Activated effector memory CD4-positive, alpha-beta T cell treated with Interleukin-2 at 50 U/mL for 16 hours (primary cell): ENCODE measurements around the gene FUT7.

Experiments used
- DNase-seq: peaks from one replicate; pipeline ENCODE4 v3.0.0-alpha.2; 2020

Gene FUT7

DNA sequence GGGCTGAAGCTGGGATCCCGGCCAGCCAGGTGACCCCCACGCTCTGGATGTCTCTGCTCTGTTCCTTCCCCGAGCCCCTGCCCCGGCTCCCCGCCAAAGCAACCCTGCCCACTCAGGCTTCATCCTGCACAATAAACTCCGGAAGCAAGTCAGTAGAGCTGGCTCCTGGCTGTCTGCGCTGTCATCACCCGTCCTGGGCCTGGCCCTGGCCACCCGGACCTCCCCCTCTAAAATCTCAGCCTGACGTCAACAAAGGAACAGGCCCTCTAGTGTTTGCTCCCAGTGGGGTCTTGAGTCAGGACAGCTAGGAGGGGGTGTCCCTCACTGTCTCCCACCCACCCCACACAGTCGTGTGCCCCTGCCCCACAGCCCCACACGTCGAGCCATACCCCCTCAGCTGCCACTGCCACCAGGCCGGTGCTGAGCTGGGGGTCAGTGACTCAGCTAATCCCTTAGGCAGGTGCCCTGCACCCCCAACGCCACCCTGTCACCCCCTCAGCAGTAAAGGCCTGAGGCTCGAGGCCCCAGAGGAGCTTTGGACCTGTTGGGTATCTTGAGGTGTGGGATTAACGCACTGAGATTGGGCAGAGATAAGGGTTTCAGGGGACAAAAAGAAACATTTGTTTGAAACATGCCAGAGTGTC, 50.2 kb downstream of the FUT7 start:
- DNase-seq, result no peak

DNA sequence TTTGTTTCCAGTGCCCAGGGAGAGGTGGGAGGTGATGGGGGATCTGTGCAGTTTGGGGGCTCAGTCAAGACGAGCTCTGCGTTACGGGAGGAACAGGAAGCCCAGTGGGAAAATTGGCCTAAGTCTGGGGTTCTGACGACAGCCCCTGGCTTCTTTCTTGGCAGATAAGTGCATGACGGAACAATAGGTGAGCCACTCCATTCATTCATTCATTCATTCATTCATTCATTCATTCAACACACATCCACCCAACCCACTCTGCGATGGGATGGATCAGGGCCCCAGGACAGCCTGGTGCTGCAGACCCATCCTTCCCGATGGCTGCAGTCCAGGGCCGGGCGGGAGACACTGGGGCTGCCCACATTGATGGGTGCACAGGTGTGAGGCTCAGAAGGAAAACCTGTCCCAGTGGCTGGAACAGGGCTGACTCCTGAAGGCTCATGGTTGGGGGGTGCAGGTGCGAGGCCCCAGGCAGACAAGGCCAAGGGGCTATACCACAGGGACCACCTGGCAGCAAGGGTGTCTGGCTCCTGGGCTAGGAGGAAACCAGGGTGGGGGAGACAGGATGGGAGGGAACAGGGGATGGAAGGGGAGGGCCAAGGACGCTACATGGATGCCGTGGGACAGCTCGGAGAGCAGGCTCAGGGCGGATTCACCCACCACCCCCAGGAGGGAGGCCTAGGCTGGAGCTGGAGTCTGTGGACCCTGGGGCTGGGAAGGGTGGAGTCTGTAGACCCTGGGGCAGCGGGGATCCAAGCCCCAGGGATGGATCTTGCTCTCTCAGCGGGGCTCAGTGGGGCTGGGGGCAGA, 51.0 kb downstream of the FUT7 start:
- DNase-seq, result no peak
